GM19438 (cell line): Measurements from ENCODE around the gene KCNH5.

Source experiments
- ATAC-seq: cut with Tn5 transposase; IDR thresholded peaks from one replicate; pipeline ENCODE4 v1.9.1; 2021; ENCODE audit warnings: low read depth; ENCODE audit not compliant: unreplicated experiment

The KCNH5 gene

GRCh38 chr14:62687818-62688217, 357.4 kb downstream of the KCNH5 start:
- no peak for ATAC-seq

DNA sequence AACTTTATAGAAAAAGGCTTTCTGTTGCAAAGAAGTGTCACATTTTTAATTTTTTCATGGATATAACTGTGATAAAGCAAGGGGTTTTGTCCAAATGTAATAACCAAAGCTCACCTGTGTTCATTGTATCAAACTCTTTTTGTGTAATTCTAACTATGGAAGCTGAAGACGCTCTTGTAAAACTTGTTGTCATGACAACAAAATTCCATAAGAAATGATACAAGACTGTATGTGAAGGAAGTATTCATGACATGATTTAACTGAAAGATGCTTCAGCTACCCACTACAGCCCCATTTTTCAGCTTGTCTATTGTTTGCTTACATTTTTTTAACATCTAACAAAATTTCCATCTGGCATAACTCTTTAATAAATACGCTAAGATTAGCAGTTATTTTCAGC, 360.9 kb downstream of the KCNH5 start:
- no peak for ATAC-seq

GRCh38 chr14:62682208-62682607, 363.1 kb downstream of the KCNH5 start:
- ATAC-seq: no peak

DNA sequence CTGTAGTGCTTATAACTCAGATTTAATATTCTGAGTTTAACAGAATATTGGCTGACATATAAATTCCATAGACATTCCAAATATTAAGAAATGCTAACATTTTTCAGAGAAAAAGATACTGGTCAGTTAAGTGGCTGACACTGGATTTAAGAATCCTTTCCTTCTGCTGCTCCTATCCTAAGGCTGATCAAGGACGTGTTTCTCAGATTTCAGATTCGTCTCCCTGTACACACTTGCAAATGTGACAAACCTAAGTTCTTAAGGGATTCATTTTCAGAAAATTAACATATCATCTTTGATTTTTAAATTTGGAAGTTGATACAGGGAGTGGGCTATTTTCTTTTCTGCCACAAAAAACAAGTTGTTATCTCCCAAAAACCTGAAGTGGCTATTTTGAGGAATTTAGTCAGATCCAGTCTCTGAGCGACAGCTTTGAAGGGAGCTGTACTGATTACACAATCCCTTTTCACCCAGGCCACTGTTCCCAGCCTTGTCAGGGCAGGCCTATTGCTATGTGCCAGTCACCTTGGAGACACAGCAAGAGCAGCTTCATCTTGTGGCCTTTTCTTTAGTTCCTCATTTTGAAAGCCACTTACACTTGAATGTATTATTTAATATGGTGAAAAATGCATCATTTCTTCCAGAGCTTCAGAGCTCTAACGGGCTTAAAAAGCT, 370.6 kb downstream of the KCNH5 start:
- ATAC-seq: no peak

DNA sequence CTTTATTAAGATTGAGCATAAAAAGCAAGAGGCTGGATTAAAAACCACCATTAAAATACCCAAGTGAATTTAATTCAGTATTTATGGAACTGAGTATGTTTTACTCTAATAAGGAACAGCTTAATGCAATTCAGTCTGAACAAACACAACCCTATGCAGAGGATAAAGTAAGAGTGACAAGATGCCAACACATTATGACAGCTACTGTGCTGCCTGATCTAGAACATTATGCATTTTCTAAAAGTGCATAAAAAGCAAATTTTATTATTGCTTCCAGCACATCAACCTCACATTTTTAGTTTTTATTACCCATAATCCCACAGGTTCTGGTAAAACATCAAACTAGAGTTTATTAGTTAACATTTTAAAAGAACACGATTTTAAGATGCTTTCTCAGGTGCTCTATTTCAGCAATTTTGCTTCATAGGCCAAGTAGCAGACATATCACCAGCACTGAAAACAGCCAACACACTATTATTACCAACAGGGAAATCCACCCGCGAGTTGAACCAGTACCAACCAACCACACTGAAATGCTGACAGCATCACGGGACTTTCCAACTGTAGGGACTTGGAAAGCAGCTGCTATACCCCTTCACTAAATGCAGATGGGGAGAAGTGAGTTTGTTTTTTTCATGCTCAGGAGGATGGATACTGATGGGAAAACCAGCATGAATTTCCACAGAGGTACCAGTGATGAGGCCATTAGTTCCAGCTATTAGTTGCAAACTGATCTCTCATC, 372.1 kb downstream of the KCNH5 start:
- ATAC-seq: no peak

DNA sequence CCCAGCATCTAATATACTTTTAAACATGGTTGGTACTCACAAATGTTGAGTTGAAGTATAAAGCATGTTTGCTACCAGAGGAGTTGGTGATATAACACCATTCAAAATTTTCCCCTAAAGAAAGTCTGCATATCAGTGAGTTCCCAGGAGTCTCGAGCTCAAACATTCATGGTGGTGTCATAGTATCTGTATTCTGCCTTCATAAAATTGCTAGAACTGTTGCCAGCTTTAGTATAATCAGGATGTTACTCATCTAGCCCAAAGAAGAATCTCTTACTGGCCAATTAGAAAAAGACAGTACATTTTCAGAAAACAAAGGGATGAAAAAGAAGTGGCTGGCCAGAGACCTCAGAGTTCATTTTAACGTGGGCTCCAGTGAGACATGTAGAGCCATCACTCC, 374.7 kb downstream of the KCNH5 start:
- no peak for ATAC-seq

- ATAC-seq: no peak
Measured at GRCh38 chr14:62667421-62667914, 377.8 kb downstream of the KCNH5 start.

DNA sequence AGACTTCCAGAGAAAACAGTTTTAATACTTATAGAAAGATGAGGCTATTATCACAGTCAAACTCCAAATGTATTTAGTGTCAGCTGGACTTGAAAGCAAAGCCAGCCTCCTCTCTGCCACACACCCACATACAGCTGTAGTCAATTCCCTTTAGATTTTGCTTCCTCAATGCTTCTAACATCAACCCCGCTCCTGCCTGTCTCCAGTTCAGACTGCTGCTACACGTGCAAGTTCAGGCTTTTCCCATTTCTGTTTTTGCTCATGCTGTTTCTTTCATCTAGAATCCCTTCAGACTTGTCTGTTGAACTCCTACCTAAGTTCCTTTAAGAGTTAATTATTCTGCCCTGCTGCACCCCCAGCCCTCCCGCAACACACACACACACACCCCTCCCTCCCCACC, 380.0 kb downstream of the KCNH5 start:
- ATAC-seq: no peak

DNA sequence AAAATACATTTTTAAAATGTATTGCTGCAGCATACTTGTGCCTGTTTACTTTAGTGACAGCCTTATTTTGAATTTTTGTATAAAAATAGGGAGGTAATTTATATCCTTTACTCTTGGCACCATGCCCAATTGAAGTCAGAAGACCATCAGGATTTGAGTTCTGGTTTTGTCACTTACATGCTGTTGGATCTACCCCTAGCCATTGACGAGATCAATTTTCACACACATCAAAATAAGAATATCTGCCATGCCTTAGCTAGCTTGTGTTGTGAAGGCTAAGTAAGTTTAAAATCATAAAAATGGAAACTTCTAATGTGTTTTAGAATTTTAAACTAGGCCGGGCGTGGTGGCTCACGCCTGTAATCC, 381.8 kb downstream of the KCNH5 start:
- no peak for ATAC-seq

GRCh38 chr14:62662811-62663455, 382.3 kb downstream of the KCNH5 start:
- no peak for ATAC-seq

DNA sequence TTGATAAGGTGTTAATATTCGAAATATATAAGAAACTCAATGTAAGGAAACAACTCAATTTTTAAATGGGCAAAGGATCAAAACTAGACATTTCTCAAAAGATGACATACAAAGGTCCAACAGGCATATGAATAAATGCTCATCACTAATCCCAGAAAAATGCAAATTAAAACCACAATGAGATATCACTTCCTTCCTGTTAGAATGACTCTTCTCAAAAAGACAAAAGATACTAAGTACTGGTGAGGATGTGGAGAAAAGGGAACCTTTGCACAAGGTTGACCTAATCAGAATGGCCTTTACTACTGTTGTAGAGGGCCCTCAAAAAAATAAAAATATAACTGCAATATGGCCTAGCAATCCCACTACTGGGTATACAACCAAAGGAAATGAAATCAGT, 383.4 kb downstream of the KCNH5 start:
- ATAC-seq: no peak

DNA sequence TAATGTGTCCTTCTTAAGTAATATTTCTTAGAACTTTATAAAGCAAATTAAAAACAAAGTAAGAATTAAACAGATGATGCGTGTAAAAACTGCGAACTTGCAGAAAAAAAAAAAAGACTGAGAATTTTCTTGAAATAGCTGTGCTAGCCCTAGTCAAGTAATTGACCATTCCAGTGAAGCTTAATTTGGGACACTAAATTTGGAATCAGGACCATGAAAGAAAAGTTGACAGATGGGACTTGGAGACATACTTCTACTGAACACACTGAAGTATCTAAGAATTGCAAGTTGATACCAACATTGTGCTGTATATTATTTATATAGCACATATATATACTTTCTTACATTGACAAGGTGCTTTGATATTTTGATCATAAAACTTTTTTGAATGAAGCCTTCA, 386.6 kb downstream of the KCNH5 start:
- ATAC-seq: no peak

DNA sequence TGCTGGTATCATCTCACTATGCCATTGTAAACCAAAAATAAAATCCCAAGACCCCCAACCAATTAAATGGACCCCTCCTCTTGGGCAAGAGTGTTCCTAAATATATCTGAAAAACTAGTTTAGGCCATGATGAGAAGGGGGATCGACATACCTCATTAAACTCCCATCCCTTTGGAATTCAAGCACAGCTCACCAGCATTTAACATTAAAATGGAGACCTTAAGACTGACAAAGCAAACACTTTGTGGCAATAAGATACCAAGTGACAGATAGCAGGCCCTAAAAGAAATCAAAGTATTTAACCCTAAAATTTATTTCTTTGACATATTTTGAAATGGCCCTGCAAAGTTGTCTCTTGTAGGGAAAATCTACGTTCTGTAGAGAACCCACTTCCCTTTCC, 387.9 kb downstream of the KCNH5 start:
- ATAC-seq: no peak

DNA sequence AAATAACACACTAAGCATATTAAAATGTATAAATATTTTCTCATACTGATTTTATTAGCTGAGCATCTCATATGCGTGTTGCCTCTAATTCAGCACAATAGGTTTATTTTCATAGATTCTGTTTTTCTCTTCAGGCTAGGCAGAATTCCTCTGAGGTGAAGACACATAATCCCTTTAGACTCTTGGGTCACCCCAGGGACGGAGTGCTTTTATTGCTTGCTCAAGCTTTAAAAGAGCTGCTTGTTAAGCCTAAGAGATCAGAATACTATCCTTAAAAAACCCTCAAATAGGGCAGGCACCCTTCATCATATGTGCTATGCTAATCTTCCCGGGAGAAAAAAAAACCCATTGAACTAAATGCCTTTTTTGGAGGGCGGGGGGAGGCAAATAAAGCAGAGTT, 390.1 kb downstream of the KCNH5 start:
- ATAC-seq: no peak

DNA sequence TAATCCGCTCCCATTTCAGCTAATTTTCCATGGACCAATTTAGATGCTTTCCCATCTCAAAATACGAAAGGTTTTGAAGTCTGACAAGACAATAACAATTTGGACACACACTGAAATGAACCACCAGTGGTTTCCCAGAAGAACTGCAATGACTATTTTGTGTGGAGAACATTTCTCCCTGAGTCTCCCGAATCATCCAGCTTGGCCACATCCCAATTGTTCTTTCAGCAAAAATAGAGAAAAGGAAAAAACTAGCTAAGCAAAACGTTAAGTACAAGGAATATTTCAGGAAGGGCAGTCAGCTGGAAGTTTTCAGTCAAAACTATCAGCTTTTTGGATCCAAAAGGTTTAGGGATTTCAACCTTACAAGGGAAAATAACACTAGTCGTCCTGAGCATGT, 390.6 kb downstream of the KCNH5 start:
- no peak for ATAC-seq
